T-cell (primary cell): ENCODE data around the gene TIPIN. TPM values are rescaled to one million over a fixed set of nuclear protein-coding genes. Genes with fewer than 3 reads are reported as not detected.
A peak's percentile ranks its signal among the peaks of the same experiment; 100 is the strongest.

Experiments
- ATAC-seq, 4 experiments: fragments of 200-7000 bp in 3 of 4; fragments of 150-1000 bp in 1 of 4; cut with Tn5 transposase; replicated peaks in 1 of 4; 1 replicate in 3 of 4; 2 replicates in 1 of 4; pipeline ENCODE4 v1.10.0; 2021; ENCODE audit warnings: moderate library complexity in 3 of 4, mild to moderate bottlenecking in 2 of 4, moderate number of reproducible peaks in 1 of 4
- CTCF ChIA-PET, 2 donors: fragments of 300-600 bp; sonication (Branson Sonifier 250); formaldehyde crosslinking; loops; one replicate each; lab custom pipeline; 2022; ENCODE audit warnings: antibody characterized with exemption in 2 of 2; lab: Charles Lee
- POLR2A ChIA-PET, 2 donors: fragments of 300-600 bp; sonication (Branson Sonifier 250); formaldehyde crosslinking; loops; one replicate each; lab custom pipeline; 2022; ENCODE audit warnings: antibody characterized with exemption in 2 of 2; lab: Charles Lee
- DNase-seq, 35 experiments: peaks; one replicate each; pipeline versions ENCODE4 v3.0.0 to v3.0.0-alpha.2; 2013 to 2023
- H3K27ac ChIP-seq: one replicate; pipeline ENCODE4 v1.5.1; 2013; ENCODE audit warnings: low read length
- H3K27me3 ChIP-seq, 2 experiments: replicated peaks in 1 of 2; 1 replicate in 1 of 2; 2 replicates in 1 of 2; pipeline versions ENCODE4 v1.6.1 to v1.7.0; 2013; ENCODE audit warnings: low read length in 1 of 2, mixed read lengths in 1 of 2; ENCODE audit not compliant: control insufficient read depth in 2 of 2, insufficient read depth in 2 of 2; ENCODE audit errors: extremely low read depth in 1 of 2
- H3K36me3 ChIP-seq, 2 donors: 1 replicate in 1 of 2; 2 replicates in 1 of 2; pipeline versions ENCODE4 v1.6.1 to v1.7.0; 2013; ENCODE audit warnings: low read length in 1 of 2; ENCODE audit not compliant: control insufficient read depth in 2 of 2, insufficient read depth in 1 of 2; ENCODE audit errors: extremely low read depth in 1 of 2
- H3K4me1 ChIP-seq, 2 experiments: 1 replicate in 1 of 2; 2 replicates in 1 of 2; pipeline versions ENCODE4 v1.6.1 to v1.7.0; 2013; ENCODE audit warnings: low read length in 2 of 2, mixed read lengths in 1 of 2; ENCODE audit not compliant: insufficient read depth in 2 of 2, control insufficient read depth in 1 of 2; ENCODE audit errors: extremely low read depth in 1 of 2
- H3K4me3 ChIP-seq, 2 donors: 1 replicate in 1 of 2; 2 replicates in 1 of 2; pipeline versions ENCODE4 v1.5.1 to v1.7.0; 2013; ENCODE audit warnings: mild to moderate bottlenecking in 2 of 2, low read length in 1 of 2, moderate library complexity in 1 of 2; ENCODE audit not compliant: control insufficient read depth in 1 of 2; ENCODE audit errors: extremely low read depth in 1 of 2
- H3K9me3 ChIP-seq: 2 replicates; pipeline ENCODE4 v1.7.0; 2013
- H3K27ac Mint-ChIP-seq, 2 donors: one replicate each; pipeline ENCODE4 v1.8.0; 2020 to 2021; ENCODE audit warnings: mild to moderate bottlenecking in 2 of 2, mixed read lengths in 2 of 2
- H3K27me3 Mint-ChIP-seq, 2 donors: one replicate each; pipeline ENCODE4 v1.8.0; 2021 to 2022; ENCODE audit warnings: mixed read lengths in 2 of 2
- H3K36me3 Mint-ChIP-seq: one replicate; pipeline ENCODE4 v1.8.0; 2021; ENCODE audit warnings: mixed read lengths
- H3K4me1 Mint-ChIP-seq, 3 donors: one replicate each; pipeline ENCODE4 v1.8.0; 2020 to 2022; ENCODE audit warnings: mixed read lengths in 3 of 3, mild to moderate bottlenecking in 1 of 3
- H3K4me3 Mint-ChIP-seq, 3 donors: one replicate each; pipeline ENCODE4 v1.8.0; 2020 to 2022; ENCODE audit warnings: mild to moderate bottlenecking in 3 of 3, mixed read lengths in 3 of 3, moderate library complexity in 3 of 3
- H3K9me3 Mint-ChIP-seq, 3 donors: one replicate each; pipeline ENCODE4 v1.8.0; 2020 to 2022; ENCODE audit warnings: mixed read lengths in 3 of 3
- WGBS: methylation state at CpG from one replicate; pipeline ENCODE4 v1.1.5; 2013; ENCODE audit warnings: missing lambda C conversion rate; ENCODE audit not compliant: insufficient coverage; 5-methylcytosine and 5-hydroxymethylcytosine counted together
- total RNA-seq, 35 experiments: library from RNA in 6 of 35; stranded (reverse) in 6 of 35; fragments of 120-200 nt in 1 of 35; gene quantifications; one replicate each; pipeline versions ENCODE4 v1.2.1 to v1.2.4 and lab custom pipeline; 2013 to 2026

TIPIN gene
- total RNA-seq, 5 donors from 2014 or later (not counting 1 experiment from before 2014, with no cell fraction given): 3.6 to 8.4 (median 6.6) TPM

GRCh38 chr15:66293419-66294156, 62.9 kb downstream of the TIPIN start, which contains the start of gene DIS3L:
Gene DIS3L (plus strand): TSS chr15:66293568. CDS start chr15:66293597, 29 bp downstream.
- ChIA-PET CTCF (interaction anchor here in 1 of 2 donors (0.9 to 2.1 kb wide), 2 partner anchors 10 to 205 kb away, joined by 3 to 13 read pairs; partner anchors contain the start of gene SNAPC5), POLR2A (interaction anchor here in 1 of 2 donors (1.2 kb wide), 1 partner anchor 94 kb away, joined by 3 read pairs; no protein-coding TSS in a partner anchor)
- H3K4me3 ChIP-seq: peak within 1 kb of the TSS; percentile 68 to 85

GRCh38 chr15:66292571-66293418, 63.7 kb downstream of the TIPIN start:
- Histone ChIP-seq H3K4me3 (peak overlapping the region; percentile 60), H3K27ac (peak overlapping the region; percentile 91), H3K4me1 (peaks cover 18 to 33% of the 10 kb centered on the region in 2 experiments), H3K36me3 (peaks cover 0 to 3% of the 10 kb centered on the region in 2 donors), H3K27me3 (no peaks in the 10 kb centered on the region), H3K9me3 (no peaks in the 10 kb centered on the region)
- Mint-ChIP-seq H3K27me3 (no peaks in the 10 kb centered on the region), H3K9me3 (no peaks in the 10 kb centered on the region), H3K4me1 (peaks cover 37 to 54% (median 53%) of the 10 kb centered on the region in 3 donors), H3K4me3 (peak overlapping the region; percentile 76 to 91 (median 82)), H3K36me3 (peaks cover 4% of the 10 kb centered on the region), H3K27ac (peak overlapping the region; percentile 89 to 92)
- DNase-seq (peak in 3 of 35 experiments; percentile 1 to 10 (median 2)), ATAC-seq (no peak)
- ChIA-PET POLR2A (no interaction called here), CTCF (interaction anchor here in 1 of 2 donors (0.6 to 2.1 kb wide), 2 partner anchors 13 to 205 kb away, joined by 3 to 13 read pairs; partner anchors contain the start of gene SNAPC5)
- 5% methylated on average over 4 of the region's 22 CpGs for WGBS

More at GRCh38 chr15:66293419-66294156, 62.9 kb downstream of the TIPIN start, which contains the start of gene DIS3L:
- Mint-ChIP-seq H3K4me1 (peaks cover 37 to 53% (median 53%) of the 10 kb centered on the region in 3 donors), H3K36me3 (peaks cover 4% of the 10 kb centered on the region), H3K27me3 (no peaks in the 10 kb centered on the region), H3K4me3 (peak within 1 kb of the TSS; percentile 82 to 91 (median 88)), H3K9me3 (no peaks in the 10 kb centered on the region), H3K27ac (peak within 1 kb of the TSS; percentile 92 to 96)
- Histone ChIP-seq H3K4me1 (peaks cover 18 to 33% of the 10 kb centered on the region in 2 experiments), H3K27me3 (no peaks in the 10 kb centered on the region), H3K27ac (peak within 1 kb of the TSS; percentile 91), H3K36me3 (peaks cover 0 to 7% of the 10 kb centered on the region in 2 donors), H3K9me3 (no peaks in the 10 kb centered on the region)
- DNase-seq (peak; percentile 27 to 80 (median 54)), ATAC-seq (peak; percentile 81 to 84 (median 82))
- under 1% methylated on average over 92 of the region's 92 CpGs for whole genome bisulfite sequencing

- peak overlapping the region; percentile 89 to 92 for H3K27ac Mint-ChIP-seq
- Histone ChIP-seq H3K27me3 (no peaks in the 10 kb centered on the region), H3K36me3 (no peaks in the 10 kb centered on the region), H3K4me1 (peaks cover 18 to 33% of the 10 kb centered on the region in 2 experiments), H3K27ac (peak overlapping the region; percentile 91), H3K4me3 (peak overlapping the region in 1 of 2 donors; percentile 60), H3K9me3 (no peaks in the 10 kb centered on the region)
- H3K27me3 Mint-ChIP-seq: no peaks in the 10 kb centered on the region
- ChIA-PET CTCF (interaction anchor here (0.5 to 2.1 kb wide), 6 partner anchors 11 to 699 kb away, joined by 3 to 13 read pairs (median 4); partner anchors contain the start of gene SNAPC5 (in 1 of the 2)), POLR2A (interaction anchor here in 1 of 2 donors (0.5 kb wide), 1 partner anchor 500 kb away, joined by 7 read pairs; the partner anchor contains the start of gene DENND4A)
- peak overlapping the region; percentile 76 to 91 (median 82) for H3K4me3 Mint-ChIP-seq
- whole genome bisulfite sequencing: no CpG with 5 or more reads among the region's 6 CpGs
- no peaks in the 10 kb centered on the region for H3K36me3 Mint-ChIP-seq
- ATAC-seq: no peak
- no peaks in the 10 kb centered on the region for H3K9me3 Mint-ChIP-seq
- peaks cover 37 to 56% (median 56%) of the 10 kb centered on the region in 3 donors for H3K4me1 Mint-ChIP-seq
- DNase-seq: peak in 1 of 35 experiments; percentile 19
Measured at GRCh38 chr15:66291816-66292570, 64.5 kb downstream of the TIPIN start.

GRCh38 chr15:66290518-66290917, 66.0 kb downstream of the TIPIN start:
- CTCF ChIA-PET: no interaction called here

GRCh38 chr15:66290007-66290406, 66.5 kb downstream of the TIPIN start:
- Mint-ChIP-seq H3K4me3 (no peak overlapping the region), H3K27ac (peak overlapping the region in 1 of 2 donors; percentile 1), H3K4me1 (peaks cover 30 to 38% (median 37%) of the 10 kb centered on the region in 3 donors), H3K27me3 (no peaks in the 10 kb centered on the region), H3K9me3 (no peaks in the 10 kb centered on the region), H3K36me3 (no peaks in the 10 kb centered on the region)
- 100% methylated on average over 1 of the region's 3 CpGs for WGBS
- Histone ChIP-seq H3K9me3 (no peaks in the 10 kb centered on the region), H3K27ac (no peak overlapping the region), H3K27me3 (no peaks in the 10 kb centered on the region), H3K4me1 (peaks cover 12 to 33% of the 10 kb centered on the region in 2 experiments), H3K36me3 (no peaks in the 10 kb centered on the region), H3K4me3 (no peak overlapping the region)
- no peak for DNase-seq
- ATAC-seq: no peak
- CTCF ChIA-PET: interaction anchor here in 1 of 2 donors (0.6 kb wide), 1 partner anchor 685 kb away, joined by 3 read pairs; no protein-coding TSS in a partner anchor
- POLR2A ChIA-PET: interaction anchor here in 1 of 2 donors (0.6 kb wide), 1 partner anchor 723 kb away, joined by 3 read pairs; no protein-coding TSS in a partner anchor

More at GRCh38 chr15:66290518-66290917, 66.0 kb downstream of the TIPIN start:
- no peak overlapping the region for H3K4me3 Mint-ChIP-seq
- ATAC-seq (no peak), DNase-seq (no peak)
- no peaks in the 10 kb centered on the region for H3K9me3 ChIP-seq
- H3K27me3 Mint-ChIP-seq: no peaks in the 10 kb centered on the region
- peaks cover 17 to 33% of the 10 kb centered on the region in 2 experiments for H3K4me1 ChIP-seq
- H3K9me3 Mint-ChIP-seq: no peaks in the 10 kb centered on the region
- no peaks in the 10 kb centered on the region for H3K36me3 Mint-ChIP-seq
- no peak overlapping the region for H3K4me3 ChIP-seq
- peaks cover 32 to 43% (median 42%) of the 10 kb centered on the region in 3 donors for H3K4me1 Mint-ChIP-seq
- no peak overlapping the region for H3K27ac ChIP-seq
- no peaks in the 10 kb centered on the region for H3K27me3 ChIP-seq
- H3K27ac Mint-ChIP-seq: peak overlapping the region in 1 of 2 donors; percentile 1
- no peaks in the 10 kb centered on the region for H3K36me3 ChIP-seq
- POLR2A ChIA-PET: no interaction called here
